IMR-90 (cell line): Measurements from ENCODE around the gene NEK11. TPM values are rescaled to one million over a fixed set of nuclear protein-coding genes. Genes with fewer than 3 reads are reported as not detected.

ENCODE experiments used
- ATAC-seq: fragments of 200-7000 bp; cut with Tn5 transposase; 2 replicates; pipeline ENCODE4 v1.9.1; 2020; ENCODE audit warnings: low read depth, mild to moderate bottlenecking, moderate library complexity
- BruUV-seq: library from RNA; stranded (reverse); fragments of 400-500 nt; replicated peaks from 2 replicates; lab custom pipeline; 2021; lab: Mats Ljungman, UMichigan
- CTCF ChIA-PET: fragments of 300-600 bp; formaldehyde crosslinking; extraction: SDS; loops from one replicate; lab custom pipeline; 2021; ENCODE audit warnings: antibody characterized with exemption; lab: Yijun Ruan, JAX
- POLR2A ChIA-PET: fragments of 300-600 bp; sonication (Branson Sonifier 250); formaldehyde crosslinking; loops from one replicate; lab custom pipeline; 2022; ENCODE audit warnings: antibody characterized with exemption; ENCODE audit not compliant: unreplicated experiment; lab: Charles Lee
- DNase-seq: peaks from one replicate; pipeline ENCODE4 v3.0.0; 2013
- H2AFZ ChIP-seq: replicated peaks from 2 replicates; pipeline ENCODE3; 2013; ENCODE audit warnings: low read length, mild to moderate bottlenecking; ENCODE audit not compliant: poor library complexity
- H2AK5ac ChIP-seq: 2 replicates; pipeline ENCODE4 v1.6.1; 2013; ENCODE audit warnings: low read depth, low read length, inconsistent platforms
- H2AK9ac ChIP-seq: replicated peaks from 2 replicates; pipeline ENCODE3; 2013; ENCODE audit warnings: mild to moderate bottlenecking, low read depth, low read length, moderate library complexity; ENCODE audit not compliant: poor library complexity
- H2BK120ac ChIP-seq: 2 replicates; pipeline ENCODE4 v1.6.1; 2013; ENCODE audit warnings: low read depth, low read length, inconsistent platforms
- H2BK15ac ChIP-seq: 3 replicates; pipeline ENCODE4 v1.6.1; 2013; ENCODE audit warnings: low read depth, low read length, inconsistent platforms
- H2BK20ac ChIP-seq: 2 replicates; pipeline ENCODE4 v1.6.1; 2013; ENCODE audit warnings: low read depth, mild to moderate bottlenecking, inconsistent platforms, low read length, moderate library complexity
- H2BK5ac ChIP-seq: 2 replicates; pipeline ENCODE4 v1.6.1; 2013; ENCODE audit warnings: mild to moderate bottlenecking, low read depth, low read length, inconsistent platforms; ENCODE audit not compliant: poor library complexity, severe bottlenecking
- H3K14ac ChIP-seq: replicated peaks from 2 replicates; pipeline ENCODE4 v1.6.1; 2013; ENCODE audit warnings: low read depth, low read length, inconsistent platforms
- H3K18ac ChIP-seq: 2 replicates; pipeline ENCODE4 v1.6.1; 2013; ENCODE audit warnings: low read depth, low read length, control low read depth
- H3K23ac ChIP-seq: 2 replicates; pipeline ENCODE4 v1.6.1; 2013; ENCODE audit warnings: low read depth, low read length, inconsistent platforms
- H3K27ac ChIP-seq: 2 replicates; pipeline ENCODE4 v1.5.1; 2013; ENCODE audit warnings: mild to moderate bottlenecking, control low read depth, low read length; ENCODE audit not compliant: insufficient read depth
- H3K27me3 ChIP-seq: 2 replicates; pipeline ENCODE4 v1.6.1; 2013; ENCODE audit warnings: low read length; ENCODE audit not compliant: control insufficient read depth, insufficient read depth
- H3K36me3 ChIP-seq: 2 replicates; pipeline ENCODE4 v1.6.1; 2013; ENCODE audit warnings: low read length, mixed read lengths; ENCODE audit not compliant: control insufficient read depth, insufficient read depth
- H3K4ac ChIP-seq: 2 replicates; pipeline ENCODE4 v1.6.1; 2013; ENCODE audit warnings: low read depth, low read length, inconsistent platforms
- H3K4me1 ChIP-seq: 2 replicates; pipeline ENCODE4 v1.6.1; 2013; ENCODE audit warnings: low read length, mixed read lengths; ENCODE audit not compliant: control insufficient read depth, insufficient read depth
- H3K4me2 ChIP-seq: 2 replicates; pipeline ENCODE4 v1.6.1; 2013; ENCODE audit warnings: low read depth, mild to moderate bottlenecking, control low read depth, low read length, moderate library complexity
- H3K4me3 ChIP-seq: 2 replicates; pipeline ENCODE4 v1.5.1; 2013; ENCODE audit warnings: low read depth, mild to moderate bottlenecking, control low read depth, low read length, moderate library complexity; ENCODE audit not compliant: insufficient read depth
- H3K56ac ChIP-seq: 2 replicates; pipeline ENCODE4 v1.6.1; 2013; ENCODE audit warnings: low read length, inconsistent platforms; ENCODE audit not compliant: insufficient read depth; ENCODE audit errors: extremely low read depth
- H3K79me1 ChIP-seq, 2 experiments: 2 replicates each; pipeline ENCODE4 v1.6.1; 2013; ENCODE audit warnings: low read length in 2 of 2, inconsistent platforms in 1 of 2, low read depth in 1 of 2
- H3K9ac ChIP-seq: 2 replicates; pipeline ENCODE4 v1.6.1; 2013; ENCODE audit warnings: low read depth, low read length, control low read depth
- H3K9me1 ChIP-seq: 2 replicates; pipeline ENCODE4 v1.6.1; 2013; ENCODE audit warnings: low read length, inconsistent platforms; ENCODE audit not compliant: insufficient read depth
- H3K9me3 ChIP-seq: 2 replicates; pipeline ENCODE4 v1.6.1; 2013; ENCODE audit warnings: low read length; ENCODE audit not compliant: control insufficient read depth, insufficient read depth
- H4K20me1 ChIP-seq: 2 replicates; pipeline ENCODE4 v1.6.1; 2013; ENCODE audit warnings: low read length, inconsistent platforms; ENCODE audit not compliant: insufficient read depth
- H4K5ac ChIP-seq: 2 replicates; pipeline ENCODE4 v1.6.1; 2013; ENCODE audit warnings: mild to moderate bottlenecking, low read depth, low read length, control low read depth
- H4K8ac ChIP-seq, 2 experiments: 2 replicates each; pipeline ENCODE4 v1.6.1; 2013; ENCODE audit warnings: low read depth in 2 of 2, low read length in 2 of 2, control low read depth in 1 of 2, inconsistent platforms in 1 of 2
- H4K91ac ChIP-seq: 2 replicates; pipeline ENCODE4 v1.6.1; 2013; ENCODE audit warnings: low read depth, low read length, inconsistent platforms; ENCODE audit not compliant: insufficient read depth
- BHLHE40 ChIP-seq: fragments of 150-350 bp; IDR thresholded peaks from 2 replicates; pipeline ENCODE4 v1.6.1; 2016; ENCODE audit warnings: mild to moderate bottlenecking, low read depth, low read length
- CEBPB ChIP-seq: IDR thresholded peaks from 2 replicates; pipeline ENCODE4 v1.6.1; 2012; ENCODE audit warnings: low read depth, low read length, improper control_type of control experiment
- CHD1 ChIP-seq: IDR thresholded peaks from 2 replicates; pipeline ENCODE4 v1.6.1; 2012; ENCODE audit warnings: low read depth, low read length, improper control_type of control experiment
- MAFK ChIP-seq: IDR thresholded peaks from 2 replicates; pipeline ENCODE4 v1.6.1; 2012; ENCODE audit warnings: low read depth, low read length, improper control_type of control experiment
- MAZ ChIP-seq: IDR thresholded peaks from 2 replicates; pipeline ENCODE4 v1.6.1; 2012; ENCODE audit warnings: low read depth, mild to moderate bottlenecking, low read length, improper control_type of control experiment, moderate library complexity, borderline replicate concordance
- MXI1 ChIP-seq: IDR thresholded peaks from 2 replicates; pipeline ENCODE4 v1.6.1; 2012; ENCODE audit warnings: low read depth, mild to moderate bottlenecking, low read length, moderate library complexity, borderline replicate concordance
- NFE2L2 ChIP-seq: fragments of 150-350 bp; IDR thresholded peaks from 2 replicates; pipeline ENCODE4 v1.6.1; 2016; ENCODE audit warnings: low read depth, mild to moderate bottlenecking, low read length
- POLR2A ChIP-seq: IDR thresholded peaks from 2 replicates; pipeline ENCODE4 v1.6.1; 2012; ENCODE audit warnings: mild to moderate bottlenecking, low read depth, low read length
- RCOR1 ChIP-seq: IDR thresholded peaks from 2 replicates; pipeline ENCODE4 v1.6.1; 2012; ENCODE audit warnings: mild to moderate bottlenecking, low read length, improper control_type of control experiment; ENCODE audit not compliant: insufficient replicate concordance
- RFX5 ChIP-seq: IDR thresholded peaks from 2 replicates; pipeline ENCODE4 v1.8.0; 2012; ENCODE audit warnings: low read depth, mild to moderate bottlenecking, low read length, moderate library complexity
- dilution Hi-C: fragments of 300-500 bp; cut with HindIII; formaldehyde crosslinking; loops from one replicate; pipeline ENCODE4 v1.14.3; 2018; ENCODE audit warnings: low sequenced_read_pairs; ENCODE audit not compliant: unreplicated experiment
- in situ Hi-C: fragments of 300-500 bp; cut with MboI; formaldehyde crosslinking; loops from 3 replicates; pipeline ENCODE4 v1.14.3; 2019; ENCODE audit warnings: low sequenced_read_pairs, inconsistent platforms, mixed read lengths
- intact Hi-C: fragments of 100-400 bp; cut with micrococcal nuclease; formaldehyde crosslinking; loops from 2 replicates; pipeline ENCODE4 v1.10.0; 2022
- polyA plus RNA-seq, 3 experiments: library from polyadenylated mRNA; depleted of rRNA; stranded (reverse); fragments of >200 nt; gene quantifications; 2 replicates each; pipeline ENCODE4 v1.2.3, GENCODE V29; 2012; ENCODE audit warnings: low replicate concordance in 1 of 3
- total RNA-seq: library from RNA; depleted of rRNA; stranded (reverse); fragments of >200 nt; gene quantifications from 2 replicates; pipeline ENCODE4 v1.2.3, GENCODE V29; 2012
- TF ChIP-seq, protein P1 (sequence below): conservative IDR thresholded peaks from 2 replicates; pipeline ENCODE4 v1.5.1; 2012; ENCODE audit warnings: mild to moderate bottlenecking, low read depth, low read length, improper control_type of control experiment
- TF ChIP-seq, protein P2 (sequence below): fragments of 150-350 bp; IDR thresholded peaks from 2 replicates; pipeline ENCODE4 v1.6.1; 2017; ENCODE audit warnings: mild to moderate bottlenecking, antibody characterized with exemption, low read length, low read depth

Gene NEK11
- total and polyA plus RNA-seq, 2 of the 4 experiments (the other 2 are of a cell fraction) = 1.1 to 1.6 TPM

DNA sequence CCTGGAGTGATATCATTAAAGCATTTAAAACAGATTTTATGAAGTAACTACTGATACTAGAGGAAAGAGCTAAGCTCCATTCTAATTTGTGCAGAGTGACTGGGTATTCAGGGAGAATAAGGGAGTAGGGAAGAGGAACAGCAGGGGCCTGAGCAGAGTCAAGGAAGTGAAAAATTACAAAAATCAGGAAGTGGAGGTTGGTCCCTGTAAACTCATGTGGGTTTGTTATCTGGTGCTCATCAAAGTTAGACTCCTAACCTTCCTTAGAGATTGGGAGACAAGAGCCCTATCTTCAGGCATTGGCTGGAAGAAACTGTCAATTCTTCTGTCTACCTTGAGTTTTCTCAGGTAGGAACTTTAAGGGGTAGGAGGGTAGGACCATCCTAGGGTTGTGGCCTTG lies 82.5 kb downstream of the NEK11 start:
- H3K23ac ChIP-seq = no peak overlapping the region; the same call in 1 of the 2 replicates
- H4K91ac ChIP-seq = no peak overlapping the region
- intact Hi-C loops (no loop called here), in situ Hi-C loops (no loop called here), dilution Hi-C loops (no loop called here)
- POLR2A ChIA-PET = no interaction called here
- no peak overlapping the region for H2BK20ac ChIP-seq
- H2BK5ac ChIP-seq = no peak overlapping the region
- no peak overlapping the region for H3K4me3 ChIP-seq
- no peak overlapping the region for H4K5ac ChIP-seq
- H4K20me1 ChIP-seq = no peaks in the 10 kb centered on the region
- H3K4me1 ChIP-seq = no peaks in the 10 kb centered on the region
- H2AK9ac ChIP-seq = no peak overlapping the region
- H3K18ac ChIP-seq = no peak overlapping the region
- no peak overlapping the region for H3K4ac ChIP-seq
- H2AFZ ChIP-seq = no peak overlapping the region
- no peaks in the 10 kb centered on the region for H3K79me1 ChIP-seq
- no peak overlapping the region for H3K14ac ChIP-seq
- no peak for TF ChIP-seq CEBPB
- TF ChIP-seq RFX5 = no peak
- no peak for TF ChIP-seq POLR2A
- TF ChIP-seq MAFK = no peak
- TF ChIP-seq, protein P1, sequence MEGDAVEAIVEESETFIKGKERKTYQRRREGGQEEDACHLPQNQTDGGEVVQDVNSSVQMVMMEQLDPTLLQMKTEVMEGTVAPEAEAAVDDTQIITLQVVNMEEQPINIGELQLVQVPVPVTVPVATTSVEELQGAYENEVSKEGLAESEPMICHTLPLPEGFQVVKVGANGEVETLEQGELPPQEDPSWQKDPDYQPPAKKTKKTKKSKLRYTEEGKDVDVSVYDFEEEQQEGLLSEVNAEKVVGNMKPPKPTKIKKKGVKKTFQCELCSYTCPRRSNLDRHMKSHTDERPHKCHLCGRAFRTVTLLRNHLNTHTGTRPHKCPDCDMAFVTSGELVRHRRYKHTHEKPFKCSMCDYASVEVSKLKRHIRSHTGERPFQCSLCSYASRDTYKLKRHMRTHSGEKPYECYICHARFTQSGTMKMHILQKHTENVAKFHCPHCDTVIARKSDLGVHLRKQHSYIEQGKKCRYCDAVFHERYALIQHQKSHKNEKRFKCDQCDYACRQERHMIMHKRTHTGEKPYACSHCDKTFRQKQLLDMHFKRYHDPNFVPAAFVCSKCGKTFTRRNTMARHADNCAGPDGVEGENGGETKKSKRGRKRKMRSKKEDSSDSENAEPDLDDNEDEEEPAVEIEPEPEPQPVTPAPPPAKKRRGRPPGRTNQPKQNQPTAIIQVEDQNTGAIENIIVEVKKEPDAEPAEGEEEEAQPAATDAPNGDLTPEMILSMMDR = no peak
- TF ChIP-seq RCOR1 = no peak
- no peak for TF ChIP-seq NFE2L2
- TF ChIP-seq MAZ = no peak
- TF ChIP-seq BHLHE40 = no peak
- no peak for TF ChIP-seq CHD1
- TF ChIP-seq, protein P2, sequence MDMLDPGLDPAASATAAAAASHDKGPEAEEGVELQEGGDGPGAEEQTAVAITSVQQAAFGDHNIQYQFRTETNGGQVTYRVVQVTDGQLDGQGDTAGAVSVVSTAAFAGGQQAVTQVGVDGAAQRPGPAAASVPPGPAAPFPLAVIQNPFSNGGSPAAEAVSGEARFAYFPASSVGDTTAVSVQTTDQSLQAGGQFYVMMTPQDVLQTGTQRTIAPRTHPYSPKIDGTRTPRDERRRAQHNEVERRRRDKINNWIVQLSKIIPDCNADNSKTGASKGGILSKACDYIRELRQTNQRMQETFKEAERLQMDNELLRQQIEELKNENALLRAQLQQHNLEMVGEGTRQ = no peak
- no peak for TF ChIP-seq MXI1
- no peak overlapping the region for H2BK15ac ChIP-seq
- no peak overlapping the region for H2AK5ac ChIP-seq
- CTCF ChIA-PET = no interaction called here
- H2BK120ac ChIP-seq = no peak overlapping the region
- no peak overlapping the region for H3K27ac ChIP-seq
- no peak overlapping the region for H4K8ac ChIP-seq
- H3K36me3 ChIP-seq = no peaks in the 10 kb centered on the region
- no peaks in the 10 kb centered on the region for H3K9me1 ChIP-seq
- H3K27me3 ChIP-seq = no peaks in the 10 kb centered on the region
- no TSS peak for BruUV-seq
- no peak overlapping the region for H3K56ac ChIP-seq
- no peak for DNase-seq
- H3K4me2 ChIP-seq = no peak overlapping the region
- no peak overlapping the region for H3K9ac ChIP-seq
- ATAC-seq = no peak
- H3K9me3 ChIP-seq = no peaks in the 10 kb centered on the region
